Activated naive CD8-positive, alpha-beta T cell treated with anti-CD3 and anti-CD28 coated beads for 36 hours (primary cell): ENCODE results near the gene MYL11. TPM values are rescaled to one million over a fixed set of nuclear protein-coding genes. Genes with fewer than 3 reads are reported as not detected.
A peak's percentile ranks its signal among the peaks of the same experiment; 100 is the strongest.

Source experiments
- DNase-seq: peaks from one replicate; pipeline ENCODE4 v3.0.0; 2021
- H3K27ac Mint-ChIP-seq: one replicate; pipeline ENCODE4 v1.8.0; 2022; ENCODE audit warnings: mild to moderate bottlenecking, moderate library complexity, mixed read lengths
- H3K27me3 Mint-ChIP-seq: one replicate; pipeline ENCODE4 v1.8.0; 2022; ENCODE audit warnings: mild to moderate bottlenecking, mixed read lengths
- H3K36me3 Mint-ChIP-seq: one replicate; pipeline ENCODE4 v1.8.0; 2021; ENCODE audit warnings: mild to moderate bottlenecking, mixed read lengths
- H3K4me1 Mint-ChIP-seq: one replicate; pipeline ENCODE4 v1.8.0; 2021; ENCODE audit warnings: mixed read lengths
- H3K4me3 Mint-ChIP-seq: one replicate; pipeline ENCODE4 v1.8.0; 2022; ENCODE audit warnings: mild to moderate bottlenecking, moderate library complexity, mixed read lengths
- H3K9me3 Mint-ChIP-seq: one replicate; pipeline ENCODE4 v1.8.0; 2022; ENCODE audit warnings: mixed read lengths
- total RNA-seq, 2 experiments: library from RNA; stranded (reverse); gene quantifications; one replicate each; pipeline ENCODE4 v1.2.3, GENCODE V29; 2021

MYL11 gene
- total RNA-seq, 2 experiments from 2014 or later = 1.2 to 1.5 TPM

DNA sequence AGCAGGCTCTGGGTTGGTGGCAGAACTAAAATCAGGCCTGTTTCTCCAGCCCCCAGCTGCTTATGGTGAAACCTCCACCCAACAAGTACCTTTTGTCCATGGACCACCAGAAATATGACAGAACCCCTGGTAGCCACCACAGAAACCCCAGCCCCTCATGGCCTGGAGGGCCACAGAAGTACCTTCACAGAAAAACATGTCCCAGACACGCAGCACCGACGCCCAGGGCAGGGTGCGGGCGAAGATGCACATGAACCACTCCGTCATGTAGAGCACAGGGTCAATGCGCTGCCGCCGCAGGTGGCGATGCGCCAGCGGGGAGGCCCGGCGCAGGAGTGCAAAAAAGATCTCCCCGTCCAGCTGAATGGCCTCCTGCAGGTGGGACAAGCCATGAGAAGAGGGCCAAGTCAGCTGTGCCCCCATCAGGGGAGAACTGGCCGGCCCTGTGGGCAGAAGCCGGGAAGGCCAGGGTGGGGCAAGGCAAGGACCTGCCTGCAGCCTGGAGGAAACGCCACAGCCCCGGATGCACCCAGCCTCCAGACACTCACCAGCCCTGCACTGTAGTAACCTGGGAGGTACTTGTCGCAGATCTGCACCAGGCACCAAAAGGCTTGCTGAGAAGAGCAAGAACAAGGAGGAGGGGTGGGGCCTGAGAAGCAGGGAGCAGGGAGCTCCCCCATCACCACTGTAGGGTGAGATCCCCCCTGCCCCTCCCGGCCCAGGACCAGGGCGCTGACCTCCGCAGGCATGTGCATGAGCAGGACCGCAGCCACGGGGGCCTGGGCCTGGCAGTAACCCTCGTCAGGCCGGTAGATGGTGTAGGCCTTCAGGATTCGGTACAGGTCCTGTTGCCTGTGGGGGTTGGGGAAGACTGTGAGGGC is 15.4 kb upstream of the MYL11 start:
- no peaks in the 10 kb centered on the region for H3K9me3 Mint-ChIP-seq
- H3K36me3 Mint-ChIP-seq = peaks cover 12% of the 10 kb centered on the region
- H3K27me3 Mint-ChIP-seq = no peaks in the 10 kb centered on the region
- H3K27ac Mint-ChIP-seq = no peak overlapping the region
- no peak overlapping the region for H3K4me3 Mint-ChIP-seq
- peaks cover 20% of the 10 kb centered on the region for H3K4me1 Mint-ChIP-seq
- DNase-seq = no peak

DNA sequence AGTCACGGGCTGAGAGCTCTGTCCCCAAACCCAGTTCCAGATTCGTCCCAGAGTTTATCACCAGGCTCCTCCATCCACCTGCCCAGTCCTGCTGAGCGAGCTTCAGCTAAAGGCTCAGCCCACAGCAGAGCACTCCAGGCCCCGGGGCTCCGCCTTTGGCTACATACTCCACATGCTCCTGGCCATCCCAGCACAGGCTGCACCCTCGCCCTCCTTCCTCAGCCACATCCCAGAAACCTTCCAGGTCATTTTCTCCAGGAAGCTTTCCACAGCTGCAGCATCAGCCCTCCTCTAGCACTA is 14.8 kb upstream of the MYL11 start:
- peaks cover 12% of the 10 kb centered on the region for H3K36me3 Mint-ChIP-seq
- no peak overlapping the region for H3K4me3 Mint-ChIP-seq
- no peak for DNase-seq
- H3K27ac Mint-ChIP-seq = no peak overlapping the region
- peaks cover 16% of the 10 kb centered on the region for H3K4me1 Mint-ChIP-seq
- no peaks in the 10 kb centered on the region for H3K9me3 Mint-ChIP-seq
- H3K27me3 Mint-ChIP-seq = no peaks in the 10 kb centered on the region

DNA sequence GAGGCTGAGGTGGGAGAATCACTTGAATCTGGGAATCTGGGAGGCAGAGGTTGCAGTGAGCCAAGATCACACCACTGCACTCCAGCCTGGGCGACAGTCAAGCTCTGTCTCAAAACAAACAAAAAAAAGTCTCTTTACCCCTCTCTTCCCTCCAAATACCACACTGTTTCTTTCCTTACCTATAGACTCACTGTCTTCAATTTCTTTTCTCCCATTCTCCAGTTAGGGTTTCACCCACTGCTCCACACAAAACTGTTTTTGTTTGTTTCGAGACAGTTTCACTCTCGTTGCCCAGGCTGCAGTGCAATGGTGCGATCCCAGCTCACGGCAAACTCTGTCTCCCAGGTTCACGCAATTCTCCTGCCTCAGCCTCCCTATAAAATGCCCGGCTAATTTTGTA is 13.4 kb upstream of the MYL11 start:
- Mint-ChIP-seq H3K27ac (no peak overlapping the region), H3K4me1 (peaks cover 11% of the 10 kb centered on the region), H3K36me3 (peaks cover 15% of the 10 kb centered on the region)

DNA sequence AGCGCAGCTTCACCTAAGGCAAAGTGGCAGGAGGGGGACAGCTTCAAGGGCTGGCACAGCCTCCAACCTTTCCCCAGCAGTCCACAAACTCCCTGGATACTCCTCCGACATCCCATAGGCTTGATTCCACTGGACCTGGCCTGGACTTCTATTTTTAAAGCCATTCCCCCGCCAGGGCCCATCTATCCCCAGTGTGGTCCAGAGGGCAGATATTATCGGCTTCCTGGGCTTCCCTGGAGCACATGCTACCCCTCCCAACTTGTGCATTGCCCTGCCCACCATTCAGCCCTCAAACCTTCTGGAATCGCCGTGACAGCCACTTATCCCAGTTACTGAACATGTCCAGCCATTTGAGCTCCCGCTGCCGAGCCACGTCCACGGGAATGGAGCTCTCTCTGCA is 9.4 kb upstream of the MYL11 start:
- no peak overlapping the region for H3K27ac Mint-ChIP-seq
- H3K36me3 Mint-ChIP-seq = peaks cover 20% of the 10 kb centered on the region
- no peak for DNase-seq
- no peak overlapping the region for H3K4me3 Mint-ChIP-seq
- H3K4me1 Mint-ChIP-seq = peaks cover 26% of the 10 kb centered on the region
- H3K27me3 Mint-ChIP-seq = no peaks in the 10 kb centered on the region
- H3K9me3 Mint-ChIP-seq = no peaks in the 10 kb centered on the region

More for the DNA sequence above, 13.4 kb upstream of the MYL11 start:
- no peak overlapping the region for H3K4me3 Mint-ChIP-seq
- no peaks in the 10 kb centered on the region for H3K27me3 Mint-ChIP-seq
- no peak for DNase-seq
- no peaks in the 10 kb centered on the region for H3K9me3 Mint-ChIP-seq

DNA sequence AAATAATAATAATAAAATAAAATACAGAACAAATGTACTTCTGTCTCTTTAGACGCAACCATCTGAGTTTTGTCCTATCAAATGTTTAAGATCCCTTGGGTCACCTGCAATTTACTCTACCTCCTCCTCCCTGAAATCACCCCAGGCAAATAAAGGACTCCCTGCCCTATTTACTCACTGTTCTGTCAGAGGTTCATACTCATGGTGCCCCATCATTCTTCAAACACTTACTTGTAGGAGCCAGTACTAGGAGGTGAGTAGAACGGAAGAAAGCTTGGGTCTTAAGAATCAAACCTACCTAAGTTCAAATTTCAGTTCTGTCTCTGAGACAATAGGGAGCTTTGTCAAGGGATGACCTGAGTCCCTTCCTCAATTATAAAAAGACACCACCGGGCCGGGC is 8.1 kb upstream of the MYL11 start:
- Mint-ChIP-seq H3K27me3 (peaks cover 4% of the 10 kb centered on the region), H3K4me3 (peak overlapping the region; percentile 93), H3K27ac (no peak overlapping the region), H3K9me3 (no peaks in the 10 kb centered on the region), H3K36me3 (peaks cover 20% of the 10 kb centered on the region), H3K4me1 (peaks cover 30% of the 10 kb centered on the region)
- DNase-seq = no peak

DNA sequence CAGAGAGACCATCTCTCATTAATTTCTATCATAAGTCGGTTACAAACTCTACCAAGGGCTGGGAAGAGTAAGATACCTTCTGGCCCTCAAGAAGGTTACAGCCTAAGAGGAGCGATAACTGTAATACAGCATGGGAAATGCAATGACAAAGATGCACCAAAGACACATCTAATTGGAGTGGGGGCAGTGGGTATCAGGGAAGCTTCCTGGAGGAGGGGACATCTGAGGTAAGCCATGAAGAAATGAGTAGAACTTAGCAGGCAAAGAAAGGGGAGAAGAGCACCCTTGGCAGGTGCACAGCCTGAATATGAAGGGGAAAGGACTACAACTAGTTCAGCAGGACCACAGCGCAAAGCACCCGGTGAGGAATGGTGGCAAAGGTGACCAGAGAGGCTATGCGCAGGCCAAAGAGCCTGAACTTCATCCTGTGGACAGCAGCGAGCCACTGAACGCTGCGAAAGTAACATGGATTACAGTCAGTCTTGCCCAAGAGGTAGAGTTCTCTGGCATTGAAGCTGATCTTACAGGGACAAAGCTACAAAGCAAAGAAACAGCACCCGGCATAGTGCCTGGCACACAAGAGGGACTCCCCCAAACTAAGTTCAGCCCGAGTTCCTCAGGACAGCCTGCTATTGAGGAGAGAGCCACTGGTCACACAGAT is 7.1 kb upstream of the MYL11 start:
- peaks cover 38% of the 10 kb centered on the region for H3K4me1 Mint-ChIP-seq
- H3K4me3 Mint-ChIP-seq = peak overlapping the region; percentile 93
- no peak overlapping the region for H3K27ac Mint-ChIP-seq
- H3K27me3 Mint-ChIP-seq = peaks cover 4% of the 10 kb centered on the region
- no peaks in the 10 kb centered on the region for H3K9me3 Mint-ChIP-seq
- no peak for DNase-seq
- H3K36me3 Mint-ChIP-seq = peaks cover 18% of the 10 kb centered on the region

DNA sequence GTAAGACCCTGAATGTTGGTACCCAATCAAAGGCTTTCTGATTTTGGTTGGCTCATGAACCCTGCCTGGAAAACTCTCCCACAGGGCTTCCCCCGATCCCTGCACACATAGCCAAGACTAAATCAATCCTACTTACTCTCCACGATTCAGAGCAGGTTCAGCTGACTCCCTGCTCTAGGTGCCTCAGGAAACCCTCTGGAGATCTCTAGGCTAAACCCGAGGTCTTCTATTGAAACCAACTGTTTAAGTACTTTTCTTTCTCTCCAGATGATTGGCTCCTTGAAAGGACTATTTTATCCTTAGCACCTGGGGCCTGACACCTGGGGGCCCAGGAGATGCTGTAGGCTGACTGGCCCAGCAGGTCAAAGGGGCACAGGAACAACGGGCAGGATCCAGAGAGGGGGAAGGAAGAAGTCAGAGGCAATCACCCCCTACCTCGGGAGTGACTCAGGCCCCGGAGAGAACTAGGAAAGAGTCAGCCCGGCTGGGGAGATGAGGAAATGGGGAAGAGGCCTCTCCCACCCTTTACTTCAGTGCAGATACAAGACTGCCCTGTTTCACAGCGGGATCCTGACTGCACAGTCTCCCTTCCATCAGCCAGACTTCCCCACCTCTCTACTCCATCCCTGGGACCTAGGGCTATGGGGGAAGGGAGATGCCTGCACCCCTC is 6.3 kb upstream of the MYL11 start:
- no peak for DNase-seq
- Mint-ChIP-seq H3K4me3 (peak overlapping the region; percentile 93), H3K27me3 (peaks cover 4% of the 10 kb centered on the region), H3K9me3 (no peaks in the 10 kb centered on the region), H3K4me1 (peaks cover 38% of the 10 kb centered on the region), H3K36me3 (peaks cover 14% of the 10 kb centered on the region), H3K27ac (peak overlapping the region; percentile 78)

DNA sequence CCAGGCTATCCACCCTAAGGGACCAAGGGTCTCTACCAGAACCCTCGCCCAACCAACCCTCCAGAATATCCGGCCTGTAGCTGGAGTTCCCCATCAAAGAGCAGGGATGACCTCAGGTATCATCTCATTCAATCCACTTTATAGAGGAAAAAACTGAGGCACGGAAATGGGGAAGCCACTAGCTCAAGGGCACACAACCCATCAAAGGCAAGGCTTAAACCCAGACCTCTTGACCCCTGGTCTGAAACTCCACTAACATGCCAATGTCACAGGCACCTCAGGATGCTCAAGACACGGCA is 5.9 kb upstream of the MYL11 start:
- H3K27ac Mint-ChIP-seq = peak overlapping the region; percentile 78
- peaks cover 38% of the 10 kb centered on the region for H3K4me1 Mint-ChIP-seq

DNA sequence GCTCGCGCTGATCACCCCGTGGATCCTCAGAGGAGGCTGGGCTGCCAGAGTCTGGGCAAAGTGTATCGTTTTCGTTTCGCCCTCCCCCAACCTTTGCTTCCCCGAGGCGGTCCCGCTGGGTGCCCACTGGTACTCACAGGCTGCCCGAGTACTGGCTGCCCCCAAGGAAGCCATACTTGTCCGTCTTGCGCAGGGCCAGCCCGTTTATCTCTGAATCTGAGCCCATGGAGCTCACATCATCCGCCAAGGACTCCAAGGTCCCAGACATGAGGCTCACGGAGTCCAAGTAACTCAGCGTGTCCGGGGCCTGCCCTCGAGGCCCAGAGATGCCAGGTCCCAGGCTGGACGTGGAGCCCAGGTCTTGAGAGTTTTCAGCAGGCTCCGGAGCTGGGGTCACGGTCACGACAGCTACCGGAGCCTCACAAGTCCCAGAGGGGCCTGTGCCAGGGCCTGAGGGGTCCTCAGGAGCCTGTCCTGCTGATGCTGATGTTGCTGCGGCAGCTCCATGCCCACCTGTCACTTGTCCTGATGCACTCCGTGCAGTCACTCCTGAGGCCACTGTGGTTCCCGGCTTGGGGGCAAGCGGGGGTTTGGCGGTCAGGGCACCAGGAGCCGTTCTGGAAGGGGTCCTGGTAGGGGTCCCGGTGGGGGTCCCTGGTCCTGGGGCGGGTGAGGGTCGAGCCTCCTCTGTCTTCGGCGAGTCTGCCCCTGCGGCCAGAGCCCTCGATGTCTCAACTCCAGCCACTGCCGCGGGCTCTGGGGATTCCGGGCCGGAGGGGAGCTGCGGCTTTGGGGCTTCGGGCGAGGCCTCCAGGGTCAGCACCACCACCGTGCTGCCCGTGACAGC is 5.3 kb upstream of the MYL11 start:
- Mint-ChIP-seq H3K27ac (peak overlapping the region; percentile 78), H3K9me3 (no peaks in the 10 kb centered on the region)
- peak; percentile 41 for DNase-seq

More for the DNA sequence above, 5.9 kb upstream of the MYL11 start:
- peaks cover 14% of the 10 kb centered on the region for H3K36me3 Mint-ChIP-seq
- no peaks in the 10 kb centered on the region for H3K9me3 Mint-ChIP-seq
- DNase-seq = no peak
- H3K4me3 Mint-ChIP-seq = peak overlapping the region; percentile 93
- H3K27me3 Mint-ChIP-seq = peaks cover 4% of the 10 kb centered on the region

DNA sequence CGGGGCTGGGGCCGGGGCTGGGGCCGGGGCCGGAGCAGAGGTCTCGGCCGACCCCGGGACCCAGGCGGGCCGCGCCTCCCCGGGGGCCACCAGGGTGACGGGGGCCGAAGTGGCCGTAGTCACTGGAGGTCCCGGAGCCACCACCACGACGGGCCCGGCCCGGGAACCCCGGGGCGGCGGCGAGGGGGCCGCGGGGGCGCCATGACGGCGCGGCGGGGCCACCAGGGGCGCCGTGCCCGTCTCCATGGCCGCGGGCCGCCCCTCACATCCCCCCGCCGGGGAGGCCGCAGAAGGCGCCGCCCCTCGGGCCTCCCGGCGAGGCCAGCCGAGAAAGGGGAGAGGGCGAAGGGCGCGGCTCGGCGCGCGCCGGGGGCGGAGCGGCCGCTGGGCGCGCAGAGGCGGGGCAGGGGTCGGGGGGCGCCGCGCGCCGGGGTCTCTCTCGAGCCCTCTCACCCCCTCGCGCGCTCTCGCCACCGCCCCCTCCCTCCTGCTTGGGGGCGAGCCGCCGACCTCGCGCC is 4.6 kb upstream of the MYL11 start:
- peaks cover 4% of the 10 kb centered on the region for H3K27me3 Mint-ChIP-seq
- DNase-seq = no peak
- H3K4me3 Mint-ChIP-seq = peak overlapping the region; percentile 83
- no peak overlapping the region for H3K27ac Mint-ChIP-seq
- H3K36me3 Mint-ChIP-seq = peaks cover 14% of the 10 kb centered on the region
- peaks cover 38% of the 10 kb centered on the region for H3K4me1 Mint-ChIP-seq
- no peaks in the 10 kb centered on the region for H3K9me3 Mint-ChIP-seq

More for the DNA sequence above, 5.3 kb upstream of the MYL11 start:
- H3K27me3 Mint-ChIP-seq = peaks cover 4% of the 10 kb centered on the region
- peaks cover 14% of the 10 kb centered on the region for H3K36me3 Mint-ChIP-seq
- peaks cover 38% of the 10 kb centered on the region for H3K4me1 Mint-ChIP-seq
- H3K4me3 Mint-ChIP-seq = peak overlapping the region; percentile 93

DNA sequence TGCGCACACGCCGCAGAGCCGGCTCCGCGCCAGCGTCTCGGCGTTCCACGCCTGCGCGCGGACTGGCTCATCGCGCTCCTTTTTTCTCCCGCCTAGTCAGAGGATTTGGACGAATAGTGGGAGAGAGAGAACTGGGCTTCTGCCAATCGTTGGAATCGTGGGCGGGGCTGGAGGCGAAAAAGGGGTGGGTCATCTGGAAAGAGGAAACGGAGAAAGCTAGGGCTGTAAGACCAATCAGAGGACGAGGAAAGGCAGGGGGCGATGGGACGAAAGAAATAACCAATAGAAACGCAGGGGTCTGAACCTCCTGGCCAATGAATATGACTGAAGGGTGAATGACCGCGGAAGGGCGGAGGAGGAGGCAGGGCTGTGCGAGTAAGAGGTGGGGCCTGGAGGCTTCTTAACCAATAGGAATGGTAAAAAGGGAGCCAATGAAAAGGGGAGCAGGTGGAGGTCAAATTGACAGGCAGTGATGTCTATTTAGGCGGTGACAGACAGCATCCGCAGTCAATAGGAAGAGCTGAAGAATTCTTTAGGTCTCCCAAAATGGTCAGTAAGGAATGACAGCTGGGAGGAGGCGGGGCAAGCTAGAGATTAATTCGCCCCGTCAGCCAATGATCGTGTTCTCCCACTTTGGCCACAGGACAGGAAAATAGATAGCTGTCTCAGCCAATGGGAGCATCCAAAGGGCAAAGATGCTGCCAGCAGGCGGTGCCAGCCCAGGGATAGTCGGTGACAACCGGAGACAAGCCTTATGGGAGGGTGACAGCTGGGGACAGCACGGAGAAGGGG is 4.0 kb upstream of the MYL11 start, which contains the start of gene TBC1D10B:
Gene TBC1D10B, minus strand, starts transcription at position 39 of the 792 bp plus-strand sequence. CDS start 311 bp downstream, outside the sequence.
- peaks cover 4% of the 10 kb centered on the region for H3K27me3 Mint-ChIP-seq
- peak within 1 kb of the TSS; percentile 94 for H3K27ac Mint-ChIP-seq
- DNase-seq = peak; percentile 98
- H3K36me3 Mint-ChIP-seq = peaks cover 10% of the 10 kb centered on the region
- H3K9me3 Mint-ChIP-seq = no peaks in the 10 kb centered on the region
- H3K4me1 Mint-ChIP-seq = peaks cover 35% of the 10 kb centered on the region
- H3K4me3 Mint-ChIP-seq = peak within 1 kb of the TSS; percentile 93

DNA sequence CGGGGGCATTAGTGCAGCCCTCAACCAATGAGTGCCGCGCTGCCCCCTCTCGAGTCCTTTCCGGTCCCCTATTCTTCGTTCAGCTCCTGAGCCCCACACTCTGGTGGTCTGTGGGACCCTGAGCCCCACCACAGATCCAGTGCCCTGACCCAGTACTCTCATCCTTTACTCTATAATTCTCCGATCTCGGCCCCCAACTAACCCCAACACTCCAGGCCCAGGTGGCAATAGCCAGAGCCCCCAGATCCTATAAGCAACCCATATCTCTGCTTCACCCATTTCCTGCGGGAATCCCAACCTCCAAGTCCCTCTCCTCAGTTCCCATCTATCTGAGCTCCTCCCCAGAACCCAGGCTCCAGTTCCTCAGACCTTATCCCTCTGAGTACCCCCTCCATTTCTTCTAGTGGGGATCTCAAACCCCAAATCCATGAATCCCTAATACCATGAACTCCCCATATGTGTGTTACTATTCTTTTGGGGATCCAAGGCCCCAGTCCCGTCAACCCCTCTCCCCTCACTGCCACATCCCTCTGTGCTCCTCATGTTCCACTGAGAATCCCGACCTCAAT is 3.3 kb upstream of the MYL11 start:
- H3K36me3 Mint-ChIP-seq = peaks cover 9% of the 10 kb centered on the region
- H3K4me1 Mint-ChIP-seq = peaks cover 34% of the 10 kb centered on the region
- H3K27ac Mint-ChIP-seq = peak overlapping the region; percentile 94
- no peak for DNase-seq
- H3K27me3 Mint-ChIP-seq = peaks cover 4% of the 10 kb centered on the region
- H3K9me3 Mint-ChIP-seq = no peaks in the 10 kb centered on the region
- peak overlapping the region; percentile 83 for H3K4me3 Mint-ChIP-seq

DNA sequence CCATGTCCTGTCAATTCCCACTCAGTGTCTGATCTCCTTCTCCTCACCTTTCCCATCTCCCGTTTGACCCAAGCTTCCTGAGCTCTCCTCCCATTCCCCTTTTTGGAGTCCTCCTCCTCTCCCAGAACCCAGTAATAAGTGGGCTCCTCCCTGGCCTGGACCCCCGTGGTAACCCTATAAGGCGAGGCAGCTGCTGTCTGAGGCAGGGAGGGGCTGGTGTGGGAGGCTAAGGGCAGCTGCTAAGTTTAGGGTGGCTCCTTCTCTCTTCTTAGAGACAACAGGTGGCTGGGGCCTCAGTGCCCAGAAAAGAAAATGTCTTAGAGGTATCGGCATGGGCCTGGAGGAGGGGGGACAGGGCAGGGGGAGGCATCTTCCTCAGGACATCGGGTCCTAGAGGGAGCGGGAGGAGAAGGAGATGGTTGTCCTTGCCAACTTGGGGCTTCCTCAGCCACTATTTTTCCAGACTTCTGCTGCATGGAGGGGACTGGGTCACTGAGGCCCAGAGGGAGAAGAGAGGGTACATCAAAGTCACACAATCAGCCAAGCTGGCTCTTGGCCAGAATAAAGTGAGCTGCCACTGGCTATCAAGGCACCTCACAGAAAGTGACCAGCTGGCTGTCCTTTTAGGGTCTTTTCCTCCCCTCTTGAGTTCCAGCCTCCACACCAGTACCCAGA is 2.4 kb upstream of the MYL11 start:
- peaks cover 10% of the 10 kb centered on the region for H3K36me3 Mint-ChIP-seq
- H3K27ac Mint-ChIP-seq = peak overlapping the region; percentile 94
- H3K9me3 Mint-ChIP-seq = no peaks in the 10 kb centered on the region
- H3K27me3 Mint-ChIP-seq = peaks cover 4% of the 10 kb centered on the region
- peaks cover 28% of the 10 kb centered on the region for H3K4me1 Mint-ChIP-seq
- no peak for DNase-seq
- peak overlapping the region; percentile 83 for H3K4me3 Mint-ChIP-seq
